GM18867 (cell line): ENCODE results near the gene IL23R.

Source experiments
- ATAC-seq: cut with Tn5 transposase; IDR thresholded peaks from one replicate; pipeline ENCODE4 v1.9.1; 2021; ENCODE audit warnings: mild to moderate bottlenecking, moderate library complexity; ENCODE audit not compliant: unreplicated experiment

Gene IL23R

DNA sequence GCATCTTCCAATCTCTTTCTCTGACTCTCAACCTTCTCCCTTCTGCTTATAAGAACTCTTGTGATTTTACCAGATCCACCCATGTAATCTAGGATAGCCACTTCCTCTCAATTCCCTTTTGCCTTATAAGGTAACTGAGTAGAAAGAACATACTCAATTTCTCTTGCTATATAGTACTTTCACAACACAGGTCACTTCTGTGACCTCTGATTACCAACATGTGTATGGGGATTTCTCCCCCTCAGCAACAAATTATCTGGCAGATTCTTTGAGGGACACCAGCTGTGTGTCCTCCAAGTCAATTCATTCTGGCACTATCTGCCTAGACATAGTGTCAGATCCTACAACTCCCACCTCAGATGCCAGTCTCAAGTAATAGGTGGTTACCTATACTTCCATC, 62.5 kb downstream of the IL23R start:
- ATAC-seq: no peak

DNA sequence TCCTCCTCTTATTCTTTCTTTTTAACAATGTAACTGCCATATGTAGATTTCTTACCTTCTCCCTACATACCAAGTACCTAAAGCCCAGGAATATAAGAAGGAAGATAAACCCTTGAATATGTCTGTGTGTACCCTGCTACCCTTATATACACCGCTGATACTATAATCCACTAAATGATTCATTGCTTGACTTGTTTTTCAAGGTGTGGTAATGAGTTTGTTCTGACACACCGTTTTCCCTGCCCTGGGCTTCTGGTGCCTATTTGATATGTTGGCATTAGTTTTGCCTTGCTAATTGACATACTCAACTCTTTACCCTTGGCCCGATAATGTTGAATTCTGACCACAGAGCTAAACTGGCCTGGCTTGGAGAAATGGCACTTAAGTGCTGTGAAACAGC, 64.3 kb downstream of the IL23R start:
- ATAC-seq: no peak

DNA sequence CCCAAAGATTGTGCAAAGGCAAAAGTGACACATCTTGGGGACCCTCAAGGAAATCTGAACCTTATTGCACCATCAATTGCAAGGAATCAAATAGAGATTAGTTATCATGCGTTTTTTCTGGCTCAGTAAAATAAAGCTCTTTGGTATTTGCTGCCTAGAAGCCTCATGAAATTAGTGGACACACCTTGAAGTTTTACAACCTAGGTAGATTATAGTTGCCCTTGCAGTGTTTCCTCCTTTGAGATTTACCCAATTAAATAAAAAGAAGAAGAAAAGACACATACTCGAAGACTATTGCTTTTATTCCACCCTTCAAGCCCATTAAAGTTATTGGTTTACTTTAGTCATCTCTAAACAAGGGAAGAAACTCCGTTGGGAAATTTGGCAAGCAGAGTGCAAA, 70.0 kb downstream of the IL23R start:
- ATAC-seq: no peak

DNA sequence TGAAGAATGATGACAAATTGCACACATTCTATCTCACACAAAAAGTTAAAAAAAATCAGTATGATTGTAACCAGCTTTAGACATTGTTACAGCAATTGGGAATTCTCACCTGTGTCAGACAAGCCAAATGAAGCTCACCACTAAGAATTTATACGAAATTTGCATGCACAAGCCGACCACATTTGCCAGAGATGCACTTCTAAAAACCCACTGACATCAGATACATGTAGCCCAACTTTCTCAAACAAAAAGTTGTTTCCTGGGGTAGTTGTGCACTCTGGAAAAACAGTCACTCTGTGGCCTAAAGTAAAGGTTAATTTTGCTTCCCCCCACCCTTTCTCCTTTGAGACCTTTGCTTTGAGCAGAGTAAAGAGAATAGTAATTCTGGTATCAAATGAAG, 73.5 kb downstream of the IL23R start:
- peak; percentile 84 for ATAC-seq

DNA sequence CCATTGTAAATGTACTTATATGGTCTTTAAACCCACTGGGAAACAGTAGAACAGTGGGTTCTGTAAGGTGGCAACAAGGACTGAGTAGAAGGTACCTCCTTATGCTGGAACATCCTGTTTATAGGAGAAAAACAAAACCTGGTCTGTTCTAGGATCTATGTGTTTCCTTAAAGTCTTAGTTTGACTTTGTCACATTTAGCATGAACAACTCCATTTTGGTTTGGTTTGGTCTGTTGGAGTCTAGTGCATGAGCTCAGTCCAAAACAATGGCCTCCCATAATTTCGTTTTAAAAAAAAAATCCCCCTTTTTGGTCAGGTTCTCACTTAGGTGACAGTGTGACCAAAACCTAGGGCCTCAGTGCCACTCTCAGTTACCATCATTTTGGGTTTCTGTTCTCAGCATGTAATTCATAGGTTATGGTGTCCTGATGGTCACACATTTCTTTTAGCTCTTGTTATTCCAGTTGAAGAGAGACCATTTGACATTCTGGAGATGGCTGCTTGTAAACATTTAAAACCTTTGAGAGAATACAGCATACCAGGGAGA, 75.0 kb downstream of the IL23R start:
- ATAC-seq: no peak

DNA sequence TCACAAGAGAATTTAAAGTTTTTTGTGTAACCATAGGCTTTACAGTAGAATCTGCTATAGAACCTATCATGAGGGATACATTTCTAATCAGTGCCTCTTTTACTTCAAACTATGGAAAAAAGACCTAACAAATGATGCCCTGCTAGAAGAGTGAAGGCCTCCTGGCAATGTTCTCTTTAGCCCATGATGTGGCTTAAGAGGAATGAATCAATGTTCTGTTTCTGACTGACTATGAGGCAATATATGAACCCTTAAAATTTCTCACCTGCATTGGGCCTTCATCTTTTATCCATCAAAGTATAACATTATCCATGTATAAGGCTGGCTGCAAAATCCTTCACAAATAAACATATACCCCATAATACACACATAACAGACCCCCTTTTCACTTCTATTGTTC, 75.8 kb downstream of the IL23R start:
- no peak for ATAC-seq

DNA sequence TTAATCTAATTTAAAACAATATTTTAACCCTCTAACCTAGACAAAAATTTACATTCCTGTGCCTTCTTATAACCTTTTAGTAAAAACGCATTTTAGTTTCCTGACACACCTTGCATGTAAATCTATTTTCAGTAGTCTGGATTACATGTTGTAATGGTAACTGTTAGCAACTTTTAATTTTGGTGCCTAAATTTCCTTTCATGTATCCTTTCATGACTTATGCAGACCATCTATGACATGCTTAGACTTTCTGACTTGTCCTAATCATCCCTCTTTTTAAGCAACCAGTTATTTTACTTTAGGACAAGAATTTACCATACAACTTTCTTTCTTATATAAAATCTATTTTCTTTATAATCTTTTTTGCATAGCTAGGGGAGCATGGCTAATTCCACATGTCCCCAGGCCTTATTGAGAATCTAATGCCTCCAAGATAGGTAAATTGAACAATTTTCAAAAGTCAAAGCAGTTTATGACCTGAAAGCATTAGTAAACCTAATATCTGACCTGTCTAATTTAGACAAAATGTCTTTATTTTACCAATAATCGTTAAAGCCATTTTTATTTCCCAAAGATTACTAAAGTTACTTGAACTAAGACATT, 83.9 kb downstream of the IL23R start:
- no peak for ATAC-seq

DNA sequence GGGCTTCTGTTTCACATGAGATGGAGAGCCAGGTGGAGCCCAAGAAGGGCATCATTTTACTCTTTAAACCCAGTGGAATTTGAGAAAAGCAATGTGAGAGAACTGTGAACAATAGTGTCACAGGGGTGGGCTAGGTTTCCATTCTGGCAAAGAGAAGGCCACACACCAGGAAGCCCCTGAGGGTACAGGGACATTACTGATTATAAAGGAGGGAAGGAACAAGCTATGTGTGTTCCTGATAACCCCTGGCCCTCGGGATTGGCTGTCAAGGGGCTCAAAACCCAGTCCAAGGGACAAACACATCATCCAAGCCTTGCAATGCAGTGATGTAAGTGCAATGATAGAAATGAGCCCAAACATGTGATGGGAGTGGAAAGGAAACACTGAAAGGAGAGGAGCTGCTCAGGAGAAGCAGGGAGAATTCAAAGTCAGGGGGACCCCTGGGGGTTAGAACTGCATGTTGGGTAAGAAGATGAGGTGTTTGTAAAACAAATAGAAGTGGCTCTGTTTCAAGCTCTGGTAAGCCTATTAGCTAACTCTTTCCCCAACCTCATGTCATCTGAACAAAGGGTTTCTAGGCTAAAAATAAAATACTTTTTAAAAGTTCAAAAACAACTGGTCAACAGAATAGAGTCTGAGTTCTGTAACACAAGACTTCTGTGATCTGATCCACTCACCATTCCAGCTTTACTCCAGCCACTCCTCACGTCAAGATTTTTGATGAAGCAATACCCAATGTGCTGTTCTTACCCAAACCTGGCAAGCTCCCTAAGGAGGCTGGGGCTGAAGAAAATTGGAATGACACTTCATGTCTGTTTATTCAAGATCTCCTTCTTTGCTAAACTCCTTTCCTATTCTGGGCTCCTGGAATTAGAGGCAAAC, 90.3 kb downstream of the IL23R start:
- no peak for ATAC-seq

DNA sequence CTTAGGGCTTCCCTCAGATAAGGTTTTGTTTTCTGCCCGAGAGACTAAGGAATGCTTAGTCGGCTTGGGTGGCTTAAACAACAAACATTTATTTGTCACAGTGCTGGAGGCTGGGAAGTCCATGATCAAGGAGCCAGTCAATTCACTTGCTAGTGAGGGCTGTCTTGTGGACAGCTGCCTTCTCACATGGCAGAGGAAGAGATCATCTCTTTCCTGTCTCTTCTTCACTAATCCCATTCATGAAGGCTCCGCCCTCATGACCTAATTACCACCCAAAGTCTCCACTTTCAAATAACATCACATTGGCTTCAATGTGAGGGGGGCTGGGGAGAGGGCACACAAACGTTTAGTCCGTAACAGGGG, 90.9 kb downstream of the IL23R start:
- ATAC-seq: no peak

DNA sequence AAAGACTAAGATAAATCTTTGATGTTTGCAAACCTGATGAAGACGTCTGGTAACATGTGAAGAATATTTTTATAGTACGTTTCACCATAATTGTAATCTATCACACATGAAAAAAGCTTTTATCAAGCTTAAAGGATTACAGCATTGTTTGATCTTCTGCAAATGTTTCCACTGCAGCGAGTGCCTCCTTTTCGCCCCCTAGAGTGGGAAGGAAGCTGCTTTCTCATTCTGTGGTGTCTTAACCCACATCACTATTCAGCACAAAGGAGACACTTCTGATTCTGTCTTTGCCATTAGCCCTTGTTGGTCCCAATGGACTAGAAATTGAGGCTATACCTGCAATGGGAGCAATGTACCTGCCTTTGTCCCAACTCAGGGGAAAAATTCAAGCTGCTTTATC, 95.4 kb downstream of the IL23R start:
- no peak for ATAC-seq

DNA sequence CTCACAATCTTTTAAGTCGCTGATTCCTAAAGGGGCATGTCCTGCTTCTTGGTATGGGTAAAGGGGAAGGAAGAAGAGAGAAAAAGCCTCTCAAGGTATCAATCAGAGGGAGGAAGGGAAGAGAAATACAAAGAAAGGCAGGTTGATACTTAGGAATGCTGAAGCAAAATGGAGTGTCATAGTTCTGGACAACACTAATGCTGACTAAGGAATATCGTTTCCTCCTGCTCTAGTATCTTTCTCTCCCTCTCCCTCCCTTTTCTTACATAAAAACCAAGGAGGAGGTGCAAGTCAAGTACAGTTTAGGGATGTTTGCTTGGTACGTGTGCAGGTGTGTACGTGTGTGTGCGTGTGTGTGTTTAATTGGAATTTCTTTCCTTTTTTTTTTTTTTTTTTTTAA, 96.5 kb downstream of the IL23R start:
- ATAC-seq: no peak

DNA sequence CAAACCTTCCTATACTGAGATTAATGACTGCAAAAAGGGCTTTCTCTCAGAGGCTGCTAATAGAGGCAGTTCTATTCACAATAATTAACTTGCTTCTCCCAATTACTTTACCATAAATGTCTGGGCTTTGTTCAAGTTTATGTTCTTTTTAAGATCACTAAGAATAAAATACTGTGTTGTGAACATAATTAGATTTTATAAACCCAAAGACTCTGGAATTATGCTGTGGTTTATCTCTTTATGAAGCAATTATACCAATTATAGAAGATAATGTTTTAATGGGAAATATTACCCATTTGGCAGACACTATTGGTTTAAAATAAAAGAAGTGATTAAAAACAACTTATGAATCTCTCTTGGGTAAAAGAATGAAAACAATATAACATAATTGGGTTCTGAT, 97.9 kb downstream of the IL23R start:
- ATAC-seq: no peak

DNA sequence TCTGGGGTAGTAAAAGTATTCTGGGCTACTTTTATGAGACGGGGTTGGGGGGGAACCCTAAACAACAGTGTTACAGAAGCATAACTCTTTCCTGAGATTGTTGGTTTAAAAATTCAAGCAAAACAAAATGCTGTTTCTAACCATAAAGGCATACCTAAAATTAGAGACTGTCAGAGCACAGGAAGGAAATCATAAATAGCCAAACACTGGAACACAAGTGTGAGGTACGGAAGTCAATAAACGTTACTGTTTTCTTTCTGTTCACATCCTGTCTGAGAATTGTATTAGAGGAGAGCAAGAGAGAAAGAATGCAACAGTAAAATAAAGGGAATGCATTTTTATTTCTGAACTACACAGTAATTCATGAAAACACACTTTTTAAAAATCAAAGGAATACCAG, 98.6 kb downstream of the IL23R start:
- peak; percentile 54 for ATAC-seq

DNA sequence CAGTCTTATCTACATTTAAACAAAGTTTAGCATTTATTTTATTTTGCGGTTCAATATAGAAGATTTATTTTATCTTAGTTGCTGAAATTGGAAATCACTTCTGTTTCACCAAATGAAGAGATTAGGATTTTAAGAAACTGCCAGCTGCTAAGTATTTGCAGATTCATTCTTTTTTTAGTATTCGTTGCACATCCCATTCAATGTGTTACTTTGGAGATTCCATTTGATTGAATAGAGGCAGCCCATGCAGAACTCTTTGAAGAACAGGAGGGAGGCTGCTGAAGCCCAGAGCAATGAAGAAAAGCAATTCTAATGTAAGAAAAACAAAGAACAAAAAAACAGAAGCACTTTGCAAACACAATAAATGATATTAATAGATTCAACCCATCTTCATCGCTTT, 102.8 kb downstream of the IL23R start:
- no peak for ATAC-seq

DNA sequence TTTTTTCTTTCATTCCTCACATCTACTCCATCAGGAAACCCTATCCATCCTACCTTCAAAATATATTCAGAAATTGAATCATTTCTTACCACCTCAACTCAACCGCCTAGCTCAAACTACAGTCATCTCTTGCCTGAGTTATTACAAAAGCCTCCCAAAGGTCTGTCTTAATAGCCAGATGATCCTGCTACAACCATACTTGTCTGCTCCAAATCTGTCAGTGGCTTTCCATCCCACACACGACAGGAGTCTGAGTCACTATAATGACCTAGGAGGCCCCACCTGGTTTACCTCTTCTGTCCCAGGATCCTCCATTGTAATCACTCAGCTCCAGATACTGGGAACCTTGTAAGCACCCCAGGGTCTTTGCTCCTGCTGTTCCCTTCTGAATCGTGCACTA, 104.3 kb downstream of the IL23R start:
- no peak for ATAC-seq

DNA sequence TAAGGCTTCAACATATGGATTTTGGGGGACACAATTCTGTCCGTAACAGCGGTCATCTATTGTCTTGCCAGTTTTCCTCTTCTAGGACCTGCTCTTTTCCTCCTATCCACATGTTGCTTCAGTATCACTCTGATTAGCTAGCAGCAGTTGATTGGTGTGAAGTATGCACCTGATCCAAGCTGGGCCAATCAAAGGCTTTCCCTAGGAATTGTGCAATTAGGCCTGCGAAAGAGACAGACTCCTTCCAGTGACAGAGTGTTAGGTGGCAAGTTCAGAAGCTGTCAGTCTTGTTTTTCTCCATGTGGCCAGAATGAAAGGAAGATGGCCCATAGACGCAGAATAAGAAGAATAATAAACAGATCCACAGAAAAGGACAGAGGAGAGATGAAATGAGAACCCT, 107.3 kb downstream of the IL23R start:
- ATAC-seq: no peak

DNA sequence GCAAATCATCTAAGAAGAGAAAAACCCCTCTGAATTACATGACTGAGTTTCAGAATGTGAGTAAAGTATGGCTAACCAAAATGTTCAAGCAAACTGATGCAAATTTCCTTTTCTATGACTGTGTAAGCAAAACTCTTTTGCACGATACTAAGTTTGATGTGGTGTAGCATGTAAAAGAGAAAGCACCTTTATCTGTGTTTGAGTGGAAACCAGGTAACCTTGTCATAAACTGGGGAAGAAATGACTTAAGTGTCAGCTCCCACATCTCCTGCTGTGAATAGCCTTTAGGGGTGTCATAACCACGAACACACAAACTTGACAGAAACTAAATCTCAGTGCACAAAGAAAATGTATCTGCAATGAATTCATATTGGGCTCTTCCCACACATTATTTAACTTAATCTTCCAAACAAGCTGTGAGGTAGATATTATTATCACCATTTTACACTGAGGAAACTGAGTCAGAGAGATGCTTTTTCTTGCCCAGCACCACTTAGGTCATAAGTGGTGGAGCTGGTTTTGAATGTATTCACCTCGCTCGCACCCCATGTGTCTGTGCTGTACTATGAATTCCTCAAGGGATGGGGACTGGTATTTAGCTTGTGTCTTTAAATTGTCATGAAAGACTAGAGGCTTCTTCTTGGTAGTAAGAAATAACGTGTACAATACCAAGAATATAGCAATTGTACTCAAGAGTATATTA, 108.5 kb downstream of the IL23R start:
- peak; percentile 97 for ATAC-seq

DNA sequence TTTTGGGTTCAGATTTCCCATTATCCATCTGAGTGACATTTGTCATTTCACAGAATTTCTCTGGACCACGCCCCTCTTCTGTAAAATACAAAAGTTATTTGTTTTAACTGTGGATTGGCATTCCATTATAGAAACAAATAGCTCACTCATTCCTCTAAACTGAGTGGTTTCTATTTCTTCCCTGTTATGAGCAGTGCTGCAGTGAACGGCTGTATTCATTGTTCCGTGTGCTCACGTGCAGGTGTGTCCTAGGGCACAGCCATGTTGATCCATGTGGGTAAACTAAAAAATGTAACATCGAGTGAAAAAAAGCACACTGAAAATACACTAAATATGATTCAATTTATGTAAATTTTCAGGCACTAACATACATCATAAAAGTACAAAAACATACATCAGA, 114.4 kb downstream of the IL23R start:
- ATAC-seq: no peak

DNA sequence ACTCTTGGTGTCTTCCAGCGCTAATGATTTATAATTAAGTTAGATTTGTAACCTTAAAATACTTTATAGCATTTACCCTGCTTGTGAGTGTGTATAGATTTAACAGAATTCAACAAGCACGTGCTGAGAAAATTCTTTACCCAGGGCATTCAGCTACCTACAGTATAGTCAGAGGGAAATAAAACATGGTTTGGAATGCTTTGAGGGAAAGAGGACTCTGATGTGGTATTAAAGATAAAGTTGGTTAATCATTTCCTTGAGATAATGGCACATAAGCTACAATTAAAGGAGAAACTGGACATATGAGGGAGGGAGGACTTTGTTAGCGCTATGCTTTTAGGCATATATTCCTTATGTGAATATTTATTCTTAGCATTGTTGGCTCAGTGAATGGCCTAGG, 115.0 kb downstream of the IL23R start:
- ATAC-seq: no peak

DNA sequence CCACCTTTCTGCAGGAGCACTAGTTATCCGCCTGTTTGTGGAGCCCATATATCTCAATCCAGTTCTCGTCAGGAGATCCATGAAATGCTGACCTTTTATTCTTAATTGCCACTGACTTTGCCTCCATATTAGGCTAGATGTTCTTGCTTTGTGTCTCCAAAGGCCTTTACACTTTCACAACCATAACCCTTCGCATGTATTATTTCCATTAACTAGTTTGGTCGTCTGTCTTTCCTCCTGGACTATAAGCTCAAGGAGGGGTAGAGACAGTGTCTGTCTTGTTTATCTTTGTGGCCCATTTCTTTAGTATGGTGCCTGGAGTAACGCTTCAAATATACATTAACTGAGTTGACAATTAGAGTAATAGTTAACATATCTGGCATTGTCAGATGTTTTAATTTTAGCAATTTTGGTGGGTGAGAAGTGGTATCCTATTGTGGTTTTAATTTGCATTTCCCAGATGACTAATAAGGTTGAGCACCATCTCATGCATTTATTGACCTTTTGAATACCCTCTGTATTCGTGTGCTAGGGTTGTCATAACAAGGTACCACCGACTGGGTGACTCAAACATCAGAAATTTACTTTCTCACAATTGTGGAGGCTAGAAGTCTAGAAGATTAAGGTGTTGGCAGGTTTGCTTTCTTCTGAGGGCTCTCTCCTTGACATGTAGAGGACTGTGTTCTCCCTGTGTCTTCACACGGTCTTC, 119.7 kb downstream of the IL23R start:
- ATAC-seq: peak; percentile 97

DNA sequence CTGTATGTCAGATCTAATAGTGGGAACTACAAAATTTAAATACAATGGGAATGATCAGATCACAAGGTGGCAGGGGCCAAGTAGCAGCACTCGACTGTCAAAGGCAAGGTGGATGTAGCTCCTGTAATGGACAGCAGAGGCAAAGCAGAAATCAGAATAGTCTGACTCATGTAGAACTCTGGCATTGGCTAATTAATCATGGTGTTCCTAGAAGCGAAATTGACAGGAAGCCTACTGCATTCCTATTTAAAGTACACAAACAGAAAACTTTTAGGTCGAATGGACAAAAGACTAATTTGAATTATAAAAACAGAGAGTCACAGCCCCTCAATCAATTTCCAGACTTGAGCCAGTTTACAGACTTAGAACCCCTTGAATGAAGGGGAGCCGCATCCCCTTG, 124.0 kb downstream of the IL23R start:
- ATAC-seq: no peak
